Activated naive CD4-positive, alpha-beta T cell treated with anti-CD3 and anti-CD28 coated beads, Interleukin-2, amount 10 ng/mL, durations not matched to agents 5 hours and 36 hours (primary cell): Measurements from ENCODE around the gene RNASEH2B. TPM values are rescaled to one million over a fixed set of nuclear protein-coding genes. Genes with fewer than 3 reads are reported as not detected.

ENCODE experiments used
- total RNA-seq, 2 experiments: library from RNA; stranded (reverse); gene quantifications; one replicate each; pipeline ENCODE4 v1.2.3, GENCODE V29; 2021

Gene RNASEH2B, protein sequence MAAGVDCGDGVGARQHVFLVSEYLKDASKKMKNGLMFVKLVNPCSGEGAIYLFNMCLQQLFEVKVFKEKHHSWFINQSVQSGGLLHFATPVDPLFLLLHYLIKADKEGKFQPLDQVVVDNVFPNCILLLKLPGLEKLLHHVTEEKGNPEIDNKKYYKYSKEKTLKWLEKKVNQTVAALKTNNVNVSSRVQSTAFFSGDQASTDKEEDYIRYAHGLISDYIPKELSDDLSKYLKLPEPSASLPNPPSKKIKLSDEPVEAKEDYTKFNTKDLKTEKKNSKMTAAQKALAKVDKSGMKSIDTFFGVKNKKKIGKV
- total RNA-seq, result 10 to 100 TPM; 94.5 to 97.4 TPM

GRCh38 chr13:50909605-50910484, at the start of gene RNASEH2B:
Gene RNASEH2B (plus strand): TSS chr13:50909791. CDS start chr13:50910077, 286 bp downstream.

Other genes starting within 250 kb of the RNASEH2B start
- not detected for gene DLEU7, start 66.1 kb upstream of the RNASEH2B start, total RNA-seq
- gene C13orf42, start 201.5 kb downstream of the RNASEH2B start, total RNA-seq, result not detected